Stimulated activated CD4-positive, alpha-beta T cell treated with anti-CD3 and anti-CD28 coated beads, Interleukin-15, amount 100 ng/mL, for 24 hours (primary cell): ENCODE results near the gene KIF20B.
"Not testable (repeated sequence)": the region's sequence is repeated elsewhere in the genome, so short reads cannot be mapped to it uniquely, and the experiment has no call there.

Source experiments
- DNase-seq: peaks from one replicate; pipeline ENCODE4 v3.0.0-alpha.2; 2020

The KIF20B gene

GRCh38 chr10:89693176-89693575 is 8.2 kb upstream of the KIF20B start:
- DNase-seq, result no peak

- DNase-seq, result no peak
These were observed 6.1 kb upstream of the KIF20B start for GRCh38 chr10:89695307-89695706.

DNA sequence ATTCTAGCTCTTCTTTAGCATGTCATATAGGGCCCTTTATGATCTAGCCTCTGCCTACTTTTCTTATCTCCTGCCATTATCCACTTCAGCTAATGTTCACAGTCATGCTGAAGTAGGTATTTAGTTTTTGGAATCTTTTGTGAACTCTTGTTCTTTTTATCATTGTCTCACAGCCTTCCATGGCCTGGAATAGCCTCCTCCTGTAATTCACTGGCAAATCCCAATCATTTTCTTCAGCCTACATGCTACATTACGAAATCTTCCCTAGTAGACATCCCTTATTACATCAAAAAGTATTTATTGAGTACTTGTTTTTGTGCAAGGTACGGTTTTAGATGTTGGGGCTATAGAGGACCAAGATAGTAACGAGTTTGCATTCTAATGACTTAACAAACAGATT is 3.4 kb upstream of the KIF20B start:
- no peak for DNase-seq

DNA sequence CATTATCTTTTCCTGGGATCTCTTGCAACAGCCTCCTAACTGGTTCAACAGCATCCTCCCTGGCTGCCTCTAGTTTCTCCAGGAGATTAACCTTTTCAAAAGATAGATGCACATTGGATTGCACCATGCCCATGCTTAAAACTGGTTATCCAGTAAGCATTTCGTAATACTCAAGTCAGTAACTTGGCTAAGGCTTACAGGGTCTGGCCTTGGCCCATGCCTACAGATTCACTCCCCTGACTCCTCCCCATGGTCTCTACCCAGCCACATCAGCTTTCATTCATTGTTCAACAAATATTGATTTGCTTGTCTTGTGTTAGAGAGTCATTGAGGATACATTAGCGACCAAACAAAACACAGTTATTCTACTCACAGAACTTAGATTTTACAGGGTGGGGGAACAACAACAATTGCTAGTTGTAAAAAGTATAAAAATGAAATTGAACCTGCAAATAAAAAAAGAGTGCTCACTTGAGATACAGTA is 1.8 kb upstream of the KIF20B start:
- DNase-seq, result no peak

GRCh38 chr10:89700923-89701241 is 508 bp upstream of the KIF20B start:
- DNase-seq, result no peak

GRCh38 chr10:89702121-89702480 is 711 bp downstream of the KIF20B start:
- DNase-seq, result peak; percentile 33

GRCh38 chr10:89705466-89705865 is 4.1 kb downstream of the KIF20B start:
- DNase-seq, result no peak

GRCh38 chr10:89706011-89706410 is 4.6 kb downstream of the KIF20B start:
- DNase-seq, result no peak

DNA sequence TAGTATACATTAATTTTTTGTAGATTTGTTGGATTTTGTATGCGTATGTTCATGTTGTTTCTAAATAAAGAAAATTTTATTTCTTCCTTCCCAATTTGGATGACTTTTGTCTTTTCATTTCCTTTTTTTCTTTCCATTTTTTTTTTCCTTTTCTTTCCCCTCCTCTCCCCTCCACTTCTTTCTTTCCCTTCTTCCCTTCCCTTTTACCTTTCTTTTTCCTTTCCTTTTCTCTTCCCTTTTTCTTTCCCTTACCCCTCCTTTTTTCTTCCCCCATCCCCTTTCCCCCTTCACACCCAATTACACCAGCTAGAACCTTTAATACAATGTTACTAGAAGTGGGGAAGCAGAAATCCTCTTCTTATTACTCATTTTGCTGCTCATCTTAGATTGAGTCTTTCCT is 6.0 kb downstream of the KIF20B start:
- DNase-seq, result no peak

DNA sequence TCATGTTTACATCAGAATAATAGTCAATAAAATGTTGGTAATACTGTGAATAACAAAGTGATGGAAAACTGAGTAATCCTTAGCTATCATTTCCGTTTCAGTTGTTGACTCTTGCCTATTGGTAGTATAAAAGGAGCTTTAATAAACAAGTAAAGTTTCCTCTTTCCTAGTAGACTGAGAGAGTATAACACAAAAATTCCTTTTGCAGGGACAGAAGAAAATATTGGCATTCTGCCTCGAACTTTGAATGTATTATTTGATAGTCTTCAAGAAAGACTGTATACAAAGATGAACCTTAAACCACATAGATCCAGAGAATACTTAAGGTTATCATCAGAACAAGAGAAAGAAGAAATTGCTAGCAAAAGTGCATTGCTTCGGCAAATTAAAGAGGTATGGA is 9.4 kb downstream of the KIF20B start:
- DNase-seq, result no peak

DNA sequence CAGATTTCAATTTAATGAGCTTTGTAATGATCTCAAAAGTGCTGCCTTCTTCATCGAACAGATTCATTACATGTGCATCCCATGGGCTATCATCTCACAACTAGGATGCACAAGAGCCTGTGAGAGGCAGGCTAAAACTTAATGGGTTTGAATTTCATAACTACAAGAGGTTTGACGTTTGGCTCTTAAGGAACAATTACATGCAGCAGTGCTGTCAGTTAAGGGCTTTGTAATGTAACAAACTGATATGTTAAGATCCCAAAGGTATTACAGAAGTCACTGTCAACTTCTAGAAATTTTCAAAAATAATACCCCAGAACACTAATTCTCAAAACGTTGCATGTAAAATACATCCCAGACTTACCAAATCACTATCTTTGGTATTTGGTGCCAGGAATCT is 33.2 kb downstream of the KIF20B start:
- no peak for DNase-seq

- DNase-seq, result no peak
These were observed 37.3 kb downstream of the KIF20B start for GRCh38 chr10:89738551-89739209.

DNA sequence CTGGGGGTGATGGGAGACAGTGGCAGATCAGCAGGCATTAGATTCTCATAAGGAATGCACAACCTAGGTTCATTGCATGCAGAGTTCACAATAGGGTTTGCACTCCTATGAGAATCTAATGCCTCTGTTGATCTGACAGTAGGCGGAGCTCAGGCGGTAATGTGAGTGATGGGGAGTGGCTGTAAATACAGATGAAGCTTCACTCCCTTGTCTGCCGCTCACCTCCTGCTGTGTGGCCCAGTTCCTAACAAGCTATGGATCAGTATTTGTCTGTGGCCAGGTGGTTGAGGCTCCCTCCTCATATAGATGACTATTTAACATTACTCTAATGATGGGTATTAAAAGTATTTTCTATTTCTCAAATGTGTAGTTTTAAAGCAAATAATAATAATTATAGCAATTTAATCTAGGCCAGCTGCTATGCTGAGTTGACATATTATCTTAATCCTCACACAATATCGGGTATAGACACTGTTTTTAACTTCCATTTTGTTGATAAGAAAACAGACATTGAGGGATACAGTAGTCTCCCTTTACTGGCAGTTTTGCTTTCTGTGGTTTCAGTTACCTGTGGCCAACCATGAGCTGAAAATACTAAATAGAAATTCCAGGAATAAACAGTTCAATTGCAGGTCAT is 39.9 kb downstream of the KIF20B start:
- no peak for DNase-seq

DNA sequence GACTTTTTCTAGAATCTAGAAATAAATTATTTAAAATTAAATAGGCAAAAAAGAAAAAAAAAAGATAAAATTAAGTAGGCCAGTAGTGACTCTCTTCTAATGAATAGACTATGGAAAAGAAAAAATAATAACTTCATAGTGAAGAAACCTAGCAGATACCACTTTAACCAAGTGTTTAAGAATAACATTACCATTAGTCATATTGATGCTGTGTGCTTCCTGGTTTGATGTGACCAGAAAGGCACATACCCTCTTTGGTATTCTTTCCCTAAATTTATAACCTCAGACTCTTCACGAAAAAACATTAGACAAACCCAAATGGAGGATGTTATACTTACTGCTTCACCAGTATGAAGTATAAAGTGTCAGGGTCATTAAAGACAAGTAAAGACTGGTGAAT is 42.6 kb downstream of the KIF20B start:
- no peak for DNase-seq

- no peak for DNase-seq
These were observed 44.5 kb downstream of the KIF20B start for GRCh38 chr10:89745903-89746302.

DNA sequence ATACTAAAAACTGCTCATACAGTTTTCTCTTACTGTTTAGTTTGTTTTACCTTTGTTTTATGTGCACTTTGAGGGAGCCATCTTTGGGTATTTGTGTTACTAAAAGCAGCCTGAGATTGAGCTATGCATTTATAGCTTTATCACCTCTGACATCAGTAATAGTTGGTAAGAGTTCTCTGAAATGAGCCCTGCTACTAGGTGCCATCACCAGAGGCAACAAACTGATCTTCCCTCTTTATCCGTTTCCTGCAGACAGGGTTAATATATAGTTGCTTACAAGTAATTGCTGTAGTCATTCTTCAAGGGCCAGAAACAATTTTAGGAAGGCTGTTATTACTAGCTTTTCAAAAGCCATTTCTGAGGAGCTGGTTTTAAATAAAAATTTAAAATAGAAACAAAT is 49.1 kb downstream of the KIF20B start:
- DNase-seq, result no peak

DNA sequence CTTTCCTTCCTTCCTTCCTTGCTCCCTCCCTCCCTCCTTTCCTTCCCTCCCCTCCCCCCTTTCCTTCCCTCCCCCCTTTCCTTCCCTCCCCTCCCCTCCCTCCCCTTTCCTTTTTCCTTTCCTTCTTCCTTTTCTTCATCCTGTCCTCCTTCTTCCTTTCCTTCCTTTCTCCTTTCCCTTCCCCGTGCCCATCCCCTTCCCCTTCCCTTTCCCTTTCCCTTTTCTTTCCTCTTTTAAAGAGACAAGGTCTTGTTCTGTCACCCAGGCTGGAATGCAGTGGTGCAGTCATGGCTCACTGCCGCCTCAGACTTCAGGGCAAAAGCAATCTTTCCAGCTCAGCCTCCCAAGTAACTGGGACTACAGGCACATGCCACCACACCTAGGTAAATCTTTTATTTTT is 54.0 kb downstream of the KIF20B start:
- no peak for DNase-seq

GRCh38 chr10:89759531-89759930 is 58.1 kb downstream of the KIF20B start:
- DNase-seq, result no peak

- DNase-seq, result not testable (repeated sequence)
These were observed 62.3 kb downstream of the KIF20B start for GRCh38 chr10:89763671-89764070.

DNA sequence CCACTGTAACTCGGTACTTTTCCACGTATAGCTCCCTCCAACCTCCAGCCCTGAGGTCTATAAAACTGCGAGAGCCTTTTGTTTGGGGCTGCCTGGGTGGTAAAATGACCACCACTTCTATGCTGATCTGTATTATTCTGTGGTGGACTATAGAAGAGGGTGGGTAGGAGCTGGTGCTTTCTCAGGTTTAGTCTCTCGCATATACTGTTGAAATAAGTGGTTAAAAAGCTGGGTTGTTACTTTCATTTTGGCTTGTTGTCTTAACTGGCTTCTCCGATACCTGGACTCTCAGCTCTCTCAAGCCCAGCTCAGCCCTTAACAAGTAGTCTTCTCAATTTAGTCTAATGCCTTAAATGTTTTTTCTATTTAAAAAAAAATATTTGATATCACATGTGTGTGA is 70.3 kb downstream of the KIF20B start:
- no peak for DNase-seq

- no peak for DNase-seq
These were observed 71.7 kb downstream of the KIF20B start for GRCh38 chr10:89773081-89773480.

GRCh38 chr10:89776665-89777064 is 75.3 kb downstream of the KIF20B start:
- no peak for DNase-seq

DNA sequence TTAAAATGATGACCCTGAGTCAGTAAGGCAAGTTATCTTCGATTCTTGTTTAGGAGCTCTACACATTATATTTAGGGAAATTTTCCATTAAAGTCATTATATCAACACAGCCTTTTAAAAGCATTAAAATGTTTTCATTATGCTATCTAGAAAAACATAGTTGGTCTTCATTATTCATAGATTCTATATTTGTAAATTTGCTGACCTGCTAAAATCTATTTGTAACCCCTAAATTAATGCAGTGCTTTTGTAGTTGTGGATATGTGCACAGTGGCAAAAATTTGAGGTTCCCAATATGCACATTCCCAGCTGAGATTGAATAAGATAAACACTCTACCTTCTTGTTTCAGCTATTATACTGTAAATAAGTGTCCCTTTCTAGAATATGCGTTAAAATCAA is 81.1 kb downstream of the KIF20B start:
- no peak for DNase-seq

GRCh38 chr10:89783406-89783805 is 82.0 kb downstream of the KIF20B start:
- no peak for DNase-seq

DNA sequence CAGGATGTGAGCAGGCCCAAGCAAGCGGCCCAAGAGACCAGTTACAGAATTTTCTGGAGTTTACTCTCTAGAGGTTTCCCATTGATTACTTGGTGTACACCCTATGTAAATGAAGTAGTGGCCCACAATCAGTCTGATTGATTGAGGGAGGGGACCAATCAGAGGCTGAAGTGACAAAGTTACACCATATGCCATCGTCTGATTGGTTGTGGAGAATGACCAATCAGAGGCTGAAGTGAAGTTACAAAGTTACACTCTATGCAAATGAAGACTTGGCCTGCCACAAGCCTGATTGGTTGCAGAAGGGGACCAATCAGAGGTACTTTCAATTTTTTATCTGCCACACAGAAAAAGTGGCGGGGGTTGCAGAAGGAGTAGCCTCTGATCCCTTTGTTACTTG is 83.7 kb downstream of the KIF20B start:
- DNase-seq, result no peak
